Activated CD8-positive, alpha-beta memory T cell treated with anti-CD3 and anti-CD28 coated beads, Interleukin-2, amount 10 ng/mL, durations not matched to agents 7 days and 5 days (primary cell): ENCODE data around the gene COL23A1. TPM values are rescaled to one million over a fixed set of nuclear protein-coding genes. Genes with fewer than 3 reads are reported as not detected.

Experiments
- ATAC-seq: fragments of 150-1000 bp; cut with Tn5 transposase; one replicate; pipeline ENCODE4 v1.10.0; 2021; ENCODE audit warnings: moderate library complexity
- CTCF ChIA-PET: fragments of 350-600 bp; sonication (Branson Sonifier 250); formaldehyde crosslinking; loops from one replicate; lab custom pipeline; 2021; ENCODE audit warnings: antibody characterized with exemption; lab: Charles Lee
- DNase-seq: peaks from one replicate; pipeline ENCODE4 v3.0.0-alpha.2; 2020
- H3K27ac Mint-ChIP-seq: one replicate; pipeline ENCODE4 v1.8.0; 2021; ENCODE audit warnings: mild to moderate bottlenecking, mixed read lengths
- H3K27me3 Mint-ChIP-seq: one replicate; pipeline ENCODE4 v1.8.0; 2021; ENCODE audit warnings: mixed read lengths
- H3K36me3 Mint-ChIP-seq: one replicate; pipeline ENCODE4 v1.8.0; 2021; ENCODE audit warnings: mild to moderate bottlenecking, mixed read lengths
- H3K4me1 Mint-ChIP-seq: one replicate; pipeline ENCODE4 v1.8.0; 2021; ENCODE audit warnings: mixed read lengths
- H3K4me3 Mint-ChIP-seq: one replicate; pipeline ENCODE4 v1.8.0; 2021; ENCODE audit warnings: mild to moderate bottlenecking, moderate library complexity, mixed read lengths
- H3K9me3 Mint-ChIP-seq: one replicate; pipeline ENCODE4 v1.8.0; 2022; ENCODE audit warnings: low read depth, mixed read lengths
- total RNA-seq, 2 experiments: library from RNA; stranded (reverse); gene quantifications; one replicate each; pipeline ENCODE4 v1.2.3, GENCODE V29; 2021

Gene COL23A1
- total RNA-seq, 2 experiments from 2014 or later = 0.18 to 0.19 TPM

- ATAC-seq (no peak), DNase-seq (no peak)
- CTCF ChIA-PET = no interaction called here
- Mint-ChIP-seq H3K4me3 (no peak overlapping the region), H3K36me3 (no peaks in the 10 kb centered on the region), H3K27me3 (peaks cover 30% of the 10 kb centered on the region), H3K4me1 (no peaks in the 10 kb centered on the region), H3K9me3 (no peaks in the 10 kb centered on the region), H3K27ac (no peak overlapping the region)
Observed at GRCh38 chr5:178560911-178561310, 29.3 kb downstream of the COL23A1 start.

GRCh38 chr5:178557416-178557815 is 32.8 kb downstream of the COL23A1 start:
- H3K9me3 Mint-ChIP-seq = no peaks in the 10 kb centered on the region
- H3K4me1 Mint-ChIP-seq = no peaks in the 10 kb centered on the region
- H3K36me3 Mint-ChIP-seq = no peaks in the 10 kb centered on the region
- ATAC-seq = no peak
- no peak overlapping the region for H3K4me3 Mint-ChIP-seq
- CTCF ChIA-PET = no interaction called here
- DNase-seq = no peak
- H3K27ac Mint-ChIP-seq = no peak overlapping the region
- H3K27me3 Mint-ChIP-seq = peaks cover 15% of the 10 kb centered on the region

GRCh38 chr5:178555771-178556211 is 34.4 kb downstream of the COL23A1 start:
- Mint-ChIP-seq H3K9me3 (no peaks in the 10 kb centered on the region), H3K27me3 (peaks cover 18% of the 10 kb centered on the region), H3K36me3 (no peaks in the 10 kb centered on the region), H3K4me3 (no peak overlapping the region), H3K4me1 (no peaks in the 10 kb centered on the region), H3K27ac (no peak overlapping the region)
- CTCF ChIA-PET = no interaction called here
- no peak for DNase-seq
- ATAC-seq = no peak

- Mint-ChIP-seq H3K4me1 (no peaks in the 10 kb centered on the region), H3K27ac (no peak overlapping the region), H3K36me3 (no peaks in the 10 kb centered on the region), H3K27me3 (peaks cover 18% of the 10 kb centered on the region), H3K9me3 (no peaks in the 10 kb centered on the region), H3K4me3 (no peak overlapping the region)
- CTCF ChIA-PET = no interaction called here
- ATAC-seq (no peak), DNase-seq (no peak)
Observed at GRCh38 chr5:178555005-178555404, 35.2 kb downstream of the COL23A1 start.

- CTCF ChIA-PET = no interaction called here
- H3K4me1 Mint-ChIP-seq = no peaks in the 10 kb centered on the region
- no peaks in the 10 kb centered on the region for H3K36me3 Mint-ChIP-seq
- H3K27me3 Mint-ChIP-seq = peaks cover 18% of the 10 kb centered on the region
- no peaks in the 10 kb centered on the region for H3K9me3 Mint-ChIP-seq
- ATAC-seq (no peak), DNase-seq (no peak)
- H3K4me3 Mint-ChIP-seq = no peak overlapping the region
- H3K27ac Mint-ChIP-seq = no peak overlapping the region
Observed at GRCh38 chr5:178554311-178554710, 35.9 kb downstream of the COL23A1 start.

GRCh38 chr5:178553517-178553916 is 36.7 kb downstream of the COL23A1 start:
- Mint-ChIP-seq H3K27me3 (peaks cover 14% of the 10 kb centered on the region), H3K4me3 (no peak overlapping the region), H3K27ac (no peak overlapping the region), H3K9me3 (no peaks in the 10 kb centered on the region), H3K36me3 (no peaks in the 10 kb centered on the region), H3K4me1 (no peaks in the 10 kb centered on the region)
- no peak for DNase-seq
- CTCF ChIA-PET = no interaction called here
- no peak for ATAC-seq

- Mint-ChIP-seq H3K36me3 (no peaks in the 10 kb centered on the region), H3K27me3 (peaks cover 12% of the 10 kb centered on the region), H3K4me3 (no peak overlapping the region), H3K4me1 (no peaks in the 10 kb centered on the region), H3K27ac (no peak overlapping the region), H3K9me3 (no peaks in the 10 kb centered on the region)
- ATAC-seq (no peak), DNase-seq (no peak)
- CTCF ChIA-PET = interaction anchor here (0.8 to 3.4 kb wide), 4 partner anchors 267 to 320 kb away, joined by 3 to 15 read pairs (median 6); no protein-coding TSS in a partner anchor
Observed at GRCh38 chr5:178551468-178551867, 38.7 kb downstream of the COL23A1 start.

GRCh38 chr5:178551059-178551458 is 39.1 kb downstream of the COL23A1 start:
- no peaks in the 10 kb centered on the region for H3K4me1 Mint-ChIP-seq
- H3K9me3 Mint-ChIP-seq = no peaks in the 10 kb centered on the region
- H3K4me3 Mint-ChIP-seq = no peak overlapping the region
- H3K27me3 Mint-ChIP-seq = peaks cover 12% of the 10 kb centered on the region
- DNase-seq (no peak), ATAC-seq (no peak)
- CTCF ChIA-PET = interaction anchor here (1.8 to 3.4 kb wide), 3 partner anchors 267 to 316 kb away, joined by 8 to 15 read pairs (median 10); no protein-coding TSS in a partner anchor
- no peaks in the 10 kb centered on the region for H3K36me3 Mint-ChIP-seq
- no peak overlapping the region for H3K27ac Mint-ChIP-seq

- Mint-ChIP-seq H3K9me3 (no peaks in the 10 kb centered on the region), H3K4me3 (no peak overlapping the region), H3K4me1 (no peaks in the 10 kb centered on the region), H3K27me3 (peaks cover 11% of the 10 kb centered on the region), H3K36me3 (no peaks in the 10 kb centered on the region), H3K27ac (no peak overlapping the region)
- DNase-seq = no peak
- ATAC-seq = no peak
- CTCF ChIA-PET = interaction anchor here (2.2 kb wide), 1 partner anchor 314 kb away, joined by 10 read pairs; no protein-coding TSS in a partner anchor
Observed at GRCh38 chr5:178548746-178549145, 41.4 kb downstream of the COL23A1 start.

GRCh38 chr5:178547753-178548415 is 42.3 kb downstream of the COL23A1 start:
- ATAC-seq = no peak
- Mint-ChIP-seq H3K4me1 (no peaks in the 10 kb centered on the region), H3K36me3 (no peaks in the 10 kb centered on the region), H3K27me3 (peaks cover 9% of the 10 kb centered on the region), H3K9me3 (no peaks in the 10 kb centered on the region), H3K4me3 (no peak overlapping the region), H3K27ac (no peak overlapping the region)
- DNase-seq = no peak
- CTCF ChIA-PET = no interaction called here

GRCh38 chr5:178547052-178547666 is 43.0 kb downstream of the COL23A1 start:
- no peak overlapping the region for H3K27ac Mint-ChIP-seq
- H3K4me3 Mint-ChIP-seq = no peak overlapping the region
- peaks cover 8% of the 10 kb centered on the region for H3K27me3 Mint-ChIP-seq
- no peaks in the 10 kb centered on the region for H3K4me1 Mint-ChIP-seq
- DNase-seq (no peak), ATAC-seq (no peak)
- no peaks in the 10 kb centered on the region for H3K36me3 Mint-ChIP-seq
- no peaks in the 10 kb centered on the region for H3K9me3 Mint-ChIP-seq
- CTCF ChIA-PET = interaction anchor here (0.6 to 1.8 kb wide), 2 partner anchors 57 to 312 kb away, joined by 3 to 4 read pairs; no protein-coding TSS in a partner anchor

- Mint-ChIP-seq H3K4me3 (no peak overlapping the region), H3K27ac (no peak overlapping the region), H3K4me1 (no peaks in the 10 kb centered on the region), H3K36me3 (no peaks in the 10 kb centered on the region), H3K9me3 (no peaks in the 10 kb centered on the region), H3K27me3 (peaks cover 3% of the 10 kb centered on the region)
- ATAC-seq (no peak), DNase-seq (no peak)
- CTCF ChIA-PET = interaction anchor here (0.6 to 1.8 kb wide), 2 partner anchors 57 to 312 kb away, joined by 3 to 4 read pairs; no protein-coding TSS in a partner anchor
Observed at GRCh38 chr5:178546675-178547033, 43.5 kb downstream of the COL23A1 start.

- no peaks in the 10 kb centered on the region for H3K4me1 Mint-ChIP-seq
- DNase-seq (no peak), ATAC-seq (no peak)
- H3K9me3 Mint-ChIP-seq = no peaks in the 10 kb centered on the region
- no peak overlapping the region for H3K27ac Mint-ChIP-seq
- CTCF ChIA-PET = interaction anchor here (1.8 kb wide), 1 partner anchor 311 kb away, joined by 4 read pairs; no protein-coding TSS in a partner anchor
- no peak overlapping the region for H3K4me3 Mint-ChIP-seq
- no peaks in the 10 kb centered on the region for H3K27me3 Mint-ChIP-seq
- no peaks in the 10 kb centered on the region for H3K36me3 Mint-ChIP-seq
Observed at GRCh38 chr5:178545941-178546674, 44.1 kb downstream of the COL23A1 start.
